ENCODE results near the gene GRIN3B. TPM values are rescaled to one million over a fixed set of nuclear protein-coding genes. Genes with fewer than 3 reads are reported as not detected.

Gene GRIN3B
- total RNA-seq, 1 donor from 2014 or later: not detected

DNA sequence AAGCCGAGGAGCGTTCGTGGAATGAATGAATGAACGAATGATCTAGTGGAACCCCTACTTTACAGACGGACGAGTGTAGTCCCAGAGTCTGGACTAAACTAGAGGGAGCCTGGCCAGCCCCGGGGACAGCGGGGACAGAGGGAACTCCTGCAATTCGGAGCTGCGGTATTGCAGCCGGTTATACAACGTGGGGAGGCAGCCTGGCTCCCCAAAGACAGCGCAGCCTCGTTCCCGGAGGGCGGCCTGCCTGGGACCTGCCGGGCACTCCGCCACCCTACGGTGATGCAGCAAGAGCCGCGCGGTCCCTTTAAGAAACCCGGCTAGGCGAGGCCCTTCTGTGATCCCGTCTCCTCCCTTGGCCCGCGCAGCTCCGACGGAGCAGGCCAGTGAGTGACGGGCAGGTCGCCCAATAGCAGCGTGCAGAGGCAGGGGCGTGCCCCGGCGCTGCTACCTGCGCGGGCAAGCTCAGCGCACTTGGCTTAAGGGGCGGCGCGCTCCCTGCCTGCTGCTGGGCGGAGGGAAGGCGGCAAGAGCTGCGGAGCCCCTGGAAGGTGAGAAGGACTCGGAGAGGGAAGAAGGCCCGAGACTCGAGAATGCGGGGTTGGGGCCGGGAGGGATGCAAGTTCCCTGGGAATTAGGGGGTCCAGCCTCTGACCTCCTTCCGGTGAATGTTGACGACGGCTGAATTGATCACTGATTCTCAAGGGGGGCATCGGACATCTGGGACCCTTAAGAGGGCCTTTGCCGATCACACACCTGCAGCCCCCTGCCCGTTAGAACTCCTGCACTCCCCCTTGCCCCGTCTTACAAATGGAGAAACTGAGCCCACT is 39.6 kb downstream of the GRIN3B start, which contains the start of gene ABCA7:
TSS of gene ABCA7 (plus strand) at position 462 of the 830 bp plus-strand sequence. CDS start 1,255 bp downstream, outside the sequence.
- DNase-seq (ENCODE audit: low spot score): peak; percentile 100
- ATAC-seq: peak; percentile 93

DNA sequence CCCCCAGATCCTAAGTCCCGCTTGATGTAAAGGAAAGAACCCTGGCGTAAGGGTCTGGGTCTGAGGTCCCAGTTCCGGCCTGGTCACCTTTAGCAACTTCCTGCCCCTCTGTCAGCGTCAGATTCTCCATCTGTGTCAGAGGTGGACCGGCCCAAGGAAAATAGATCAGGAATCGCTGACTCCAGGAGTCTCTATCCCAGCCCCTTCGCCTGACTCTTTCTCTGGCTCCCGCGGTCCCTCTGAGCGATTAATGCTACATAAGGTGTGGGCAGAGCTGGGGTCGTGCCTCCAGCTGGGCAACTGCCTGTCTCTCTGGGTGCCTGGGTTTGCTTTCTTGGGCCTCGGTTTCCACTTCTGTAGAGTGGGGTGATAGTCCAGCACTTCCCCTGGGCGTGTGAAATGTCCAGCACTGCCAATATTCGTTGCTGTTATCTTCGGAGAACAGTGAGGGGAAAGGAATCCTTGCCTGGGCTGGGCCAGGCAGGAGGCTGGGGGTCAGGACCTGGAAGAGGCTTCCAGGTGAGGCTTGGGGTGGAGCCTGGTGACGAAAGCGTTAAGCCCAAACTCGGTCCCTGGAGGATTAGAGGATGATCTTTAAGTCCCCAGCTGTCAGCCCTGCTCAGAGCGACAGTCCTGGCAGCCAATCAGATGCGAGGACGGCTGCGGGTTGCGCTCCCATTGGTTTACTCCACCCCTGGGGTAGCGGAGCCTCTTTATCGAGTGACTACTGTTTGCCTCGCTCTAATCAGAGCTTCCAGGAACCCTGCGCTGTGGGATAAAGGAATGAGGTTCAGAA is 40.5 kb downstream of the GRIN3B start:
- peak; percentile 92 for DNase-seq (ENCODE audit: low spot score)
- peak; percentile 72 for ATAC-seq

DNA sequence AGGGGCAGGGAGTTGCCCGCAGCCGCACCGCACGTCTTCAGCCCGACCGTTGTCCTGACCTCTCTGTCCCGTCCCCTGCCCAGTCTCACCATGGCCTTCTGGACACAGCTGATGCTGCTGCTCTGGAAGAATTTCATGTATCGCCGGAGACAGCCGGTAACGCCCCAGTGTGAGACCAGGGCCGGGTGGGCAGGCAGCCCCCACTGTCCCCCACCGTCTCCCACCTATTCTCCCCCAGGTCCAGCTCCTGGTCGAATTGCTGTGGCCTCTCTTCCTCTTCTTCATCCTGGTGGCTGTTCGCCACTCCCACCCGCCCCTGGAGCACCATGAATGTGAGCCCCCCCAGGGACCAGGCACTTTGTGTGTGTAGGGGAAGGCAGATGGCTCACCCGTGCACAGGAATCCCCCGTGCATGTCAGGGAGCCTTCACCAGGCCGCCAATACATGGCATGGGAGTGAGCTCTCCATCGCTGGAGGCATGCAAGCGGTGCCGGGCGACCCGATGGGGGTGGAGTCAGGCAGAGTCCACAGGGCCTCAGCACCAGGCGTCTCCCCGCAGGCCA is 41.1 kb downstream of the GRIN3B start:
- ATAC-seq (no peak), DNase-seq (ENCODE audit: low spot score) (no peak)

DNA sequence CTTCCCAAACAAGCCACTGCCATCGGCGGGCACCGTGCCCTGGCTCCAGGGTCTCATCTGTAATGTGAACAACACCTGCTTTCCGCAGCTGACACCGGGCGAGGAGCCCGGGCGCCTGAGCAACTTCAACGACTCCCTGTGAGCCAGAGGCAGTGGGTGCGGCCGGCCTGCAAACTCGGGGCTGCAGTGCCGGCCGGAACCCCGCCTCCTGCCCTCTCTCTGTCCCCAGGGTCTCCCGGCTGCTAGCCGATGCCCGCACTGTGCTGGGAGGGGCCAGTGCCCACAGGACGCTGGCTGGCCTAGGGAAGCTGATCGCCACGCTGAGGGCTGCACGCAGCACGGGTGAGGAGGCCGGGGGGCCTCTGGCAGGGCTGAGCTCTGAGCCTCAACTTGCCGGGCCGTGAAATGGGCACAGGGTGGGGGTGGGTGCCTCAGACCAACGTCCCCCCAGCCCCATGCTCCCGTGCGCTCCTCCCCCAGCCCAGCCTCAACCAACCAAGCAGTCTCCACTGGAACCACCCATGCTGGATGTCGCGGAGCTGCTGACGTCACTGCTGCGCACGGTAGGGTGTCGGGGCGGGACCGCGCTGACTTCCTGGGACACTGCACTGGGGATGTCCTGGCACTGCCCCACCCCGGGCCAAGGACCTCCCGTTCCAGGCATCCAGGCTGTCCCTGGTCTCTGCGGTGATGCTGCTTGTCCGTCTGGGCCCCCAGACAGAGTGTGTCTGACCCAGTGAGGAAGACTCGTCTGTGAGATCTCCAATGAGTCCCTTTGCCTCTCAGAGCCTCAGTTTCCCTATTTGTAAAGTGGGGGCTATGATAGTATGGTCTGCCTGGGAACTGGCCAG is 41.8 kb downstream of the GRIN3B start:
- DNase-seq (ENCODE audit: low spot score) (no peak), ATAC-seq (no peak)

DNA sequence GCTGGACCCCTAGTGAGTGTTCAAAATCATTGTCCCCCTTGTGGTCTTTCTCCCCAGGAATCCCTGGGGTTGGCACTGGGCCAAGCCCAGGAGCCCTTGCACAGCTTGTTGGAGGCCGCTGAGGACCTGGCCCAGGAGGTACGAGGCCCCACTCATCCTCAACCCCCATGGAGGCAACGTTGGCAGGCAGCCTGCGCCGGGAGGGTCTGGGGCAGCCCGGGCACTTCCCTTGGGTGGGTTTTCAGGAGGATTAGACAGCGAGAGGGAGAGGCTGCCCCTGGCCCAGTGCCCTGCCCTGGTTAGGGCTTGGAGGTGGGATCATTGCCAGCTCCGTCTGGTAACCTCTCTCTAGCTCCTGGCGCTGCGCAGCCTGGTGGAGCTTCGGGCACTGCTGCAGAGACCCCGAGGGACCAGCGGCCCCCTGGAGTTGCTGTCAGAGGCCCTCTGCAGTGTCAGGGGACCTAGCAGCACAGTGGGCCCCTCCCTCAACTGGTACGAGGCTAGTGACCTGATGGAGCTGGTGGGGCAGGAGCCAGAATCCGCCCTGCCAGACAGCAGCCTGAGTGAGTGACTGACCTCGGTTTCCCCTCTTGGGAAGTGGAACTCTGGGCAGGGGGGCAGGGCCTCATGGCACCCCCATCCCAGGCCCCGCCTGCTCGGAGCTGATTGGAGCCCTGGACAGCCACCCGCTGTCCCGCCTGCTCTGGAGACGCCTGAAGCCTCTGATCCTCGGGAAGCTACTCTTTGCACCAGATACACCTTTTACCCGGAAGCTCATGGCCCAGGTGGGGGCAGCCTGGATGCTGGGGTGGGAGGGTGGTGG is 42.7 kb downstream of the GRIN3B start:
- no peak for DNase-seq (ENCODE audit: low spot score)
- no peak for ATAC-seq

DNA sequence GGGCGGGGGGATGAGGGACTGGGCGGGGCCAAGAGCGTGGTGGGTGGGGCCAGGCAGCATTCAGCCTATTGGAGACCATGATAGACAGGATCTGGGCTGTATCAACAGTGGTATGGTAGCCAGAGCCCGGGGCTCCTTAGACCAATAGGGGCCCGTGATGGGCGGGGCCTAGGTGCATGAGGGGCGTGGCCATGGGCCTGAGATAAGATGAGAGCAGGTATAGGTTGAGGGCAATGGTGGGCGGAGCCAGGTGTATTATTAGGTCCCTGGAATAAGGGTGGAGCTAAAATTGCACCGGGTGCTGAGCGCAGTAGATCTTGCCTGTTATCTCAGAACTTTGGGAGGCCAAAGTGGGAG is 45.0 kb downstream of the GRIN3B start:
- no peak for DNase-seq (ENCODE audit: low spot score)

DNA sequence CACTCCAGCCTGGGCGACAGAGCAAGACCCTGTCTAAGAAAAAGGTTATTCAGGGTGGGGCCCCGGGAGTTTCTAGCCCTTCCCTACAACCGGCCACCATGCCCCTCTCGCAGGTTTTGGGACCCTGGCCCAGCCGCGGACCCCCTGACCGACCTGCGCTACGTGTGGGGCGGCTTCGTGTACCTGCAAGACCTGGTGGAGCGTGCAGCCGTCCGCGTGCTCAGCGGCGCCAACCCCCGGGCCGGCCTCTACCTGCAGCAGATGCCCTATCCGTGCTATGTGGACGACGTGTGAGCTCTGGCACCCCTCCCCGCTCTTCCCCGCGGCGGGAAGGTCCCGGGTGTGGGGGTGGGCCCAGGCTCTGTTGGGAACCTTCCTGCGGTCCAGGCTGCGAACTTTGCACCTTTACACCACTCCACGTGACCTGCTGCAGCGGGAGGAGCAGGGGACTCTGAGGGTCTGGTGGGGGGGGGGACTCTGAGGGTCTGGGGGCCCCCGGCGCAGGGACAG is 46.0 kb downstream of the GRIN3B start:
- no peak for ATAC-seq
- DNase-seq (ENCODE audit: low spot score): peak; percentile 46

More for the DNA sequence above, 45.0 kb downstream of the GRIN3B start:
- ATAC-seq: no peak

DNA sequence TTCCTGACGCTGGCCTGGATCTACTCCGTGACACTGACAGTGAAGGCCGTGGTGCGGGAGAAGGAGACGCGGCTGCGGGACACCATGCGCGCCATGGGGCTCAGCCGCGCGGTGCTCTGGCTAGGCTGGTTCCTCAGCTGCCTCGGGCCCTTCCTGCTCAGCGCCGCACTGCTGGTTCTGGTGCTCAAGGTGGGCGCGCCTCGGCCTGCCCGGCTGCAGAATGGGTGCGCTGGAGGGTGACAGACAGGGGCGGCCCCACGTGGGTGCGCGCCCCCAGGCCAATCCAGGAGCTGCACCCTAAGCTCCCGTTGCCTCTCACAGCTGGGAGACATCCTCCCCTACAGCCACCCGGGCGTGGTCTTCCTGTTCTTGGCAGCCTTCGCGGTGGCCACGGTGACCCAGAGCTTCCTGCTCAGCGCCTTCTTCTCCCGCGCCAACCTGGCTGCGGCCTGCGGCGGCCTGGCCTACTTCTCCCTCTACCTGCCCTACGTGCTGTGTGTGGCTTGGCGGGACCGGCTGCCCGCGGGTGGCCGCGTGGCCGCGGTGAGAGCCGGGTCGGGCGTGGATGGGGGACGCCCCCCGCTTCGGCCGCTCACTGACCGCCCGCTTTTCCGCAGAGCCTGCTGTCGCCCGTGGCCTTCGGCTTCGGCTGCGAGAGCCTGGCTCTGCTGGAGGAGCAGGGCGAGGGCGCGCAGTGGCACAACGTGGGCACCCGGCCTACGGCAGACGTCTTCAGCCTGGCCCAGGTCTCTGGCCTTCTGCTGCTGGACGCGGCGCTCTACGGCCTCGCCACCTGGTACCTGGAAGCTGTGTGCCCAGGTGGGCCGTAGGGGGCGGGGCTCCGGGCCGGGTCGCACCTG is 46.8 kb downstream of the GRIN3B start:
- ATAC-seq (no peak), DNase-seq (ENCODE audit: low spot score) (peak; percentile 48)

DNA sequence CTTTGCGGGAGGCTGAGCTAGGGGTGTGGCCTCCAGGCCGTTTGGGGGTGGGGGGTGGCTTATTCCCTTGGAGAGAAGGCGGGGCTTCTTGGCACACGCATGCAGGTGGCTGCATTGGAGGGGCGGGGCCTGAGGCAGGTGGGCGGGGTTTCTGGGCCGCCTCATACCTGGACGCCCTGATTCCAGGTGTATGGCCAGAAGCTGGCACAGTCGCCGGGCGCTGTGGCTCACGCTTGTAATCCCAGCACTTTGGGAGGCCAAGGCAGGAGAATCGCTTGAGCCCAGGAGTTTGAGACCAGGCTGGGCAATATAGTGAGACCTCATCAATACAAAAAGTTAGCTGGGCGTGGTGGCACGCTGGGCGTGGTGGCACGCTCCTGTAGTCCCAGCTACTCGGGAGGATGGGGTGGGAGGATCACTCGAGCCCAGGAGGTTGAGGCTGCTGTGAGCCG is 47.5 kb downstream of the GRIN3B start:
- DNase-seq (ENCODE audit: low spot score): no peak
- ATAC-seq: no peak

DNA sequence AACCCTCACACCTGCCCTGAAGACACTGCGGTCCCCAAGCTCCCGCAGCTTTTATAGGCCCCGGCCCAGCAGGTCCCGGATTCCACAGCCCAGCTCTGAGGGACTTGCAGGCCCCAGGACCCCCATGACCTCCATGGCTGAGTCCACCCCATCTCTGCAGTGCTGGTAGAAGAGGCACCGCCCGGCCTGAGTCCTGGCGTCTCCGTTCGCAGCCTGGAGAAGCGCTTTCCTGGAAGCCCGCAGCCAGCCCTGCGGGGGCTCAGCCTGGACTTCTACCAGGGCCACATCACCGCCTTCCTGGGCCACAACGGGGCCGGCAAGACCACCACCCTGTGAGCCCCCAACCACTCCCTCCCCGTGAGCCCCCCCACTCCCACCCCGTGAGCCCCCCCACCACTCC is 48.9 kb downstream of the GRIN3B start:
- DNase-seq (ENCODE audit: low spot score): no peak
- ATAC-seq: no peak

DNA sequence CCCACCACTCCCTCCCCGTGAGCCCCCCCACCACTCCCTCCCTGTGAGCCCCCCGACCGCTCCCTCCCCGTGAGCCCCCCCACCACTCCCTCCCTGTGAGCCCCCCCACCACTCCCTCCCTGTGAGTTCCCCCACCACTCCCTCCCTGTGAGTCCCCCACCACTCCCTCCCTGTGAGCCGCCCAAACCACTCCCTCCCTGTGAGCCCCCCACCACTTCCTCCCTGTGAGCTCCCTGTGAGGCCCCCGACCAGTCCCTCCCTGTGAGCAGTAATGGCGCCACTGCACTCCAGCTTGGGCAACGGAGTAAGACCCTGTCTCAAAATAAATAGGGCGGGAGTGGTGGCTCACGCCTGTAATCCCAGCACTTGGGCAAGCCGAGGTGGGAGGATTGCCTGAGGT is 49.6 kb downstream of the GRIN3B start:
- no peak for DNase-seq (ENCODE audit: low spot score)
- no peak for ATAC-seq

DNA sequence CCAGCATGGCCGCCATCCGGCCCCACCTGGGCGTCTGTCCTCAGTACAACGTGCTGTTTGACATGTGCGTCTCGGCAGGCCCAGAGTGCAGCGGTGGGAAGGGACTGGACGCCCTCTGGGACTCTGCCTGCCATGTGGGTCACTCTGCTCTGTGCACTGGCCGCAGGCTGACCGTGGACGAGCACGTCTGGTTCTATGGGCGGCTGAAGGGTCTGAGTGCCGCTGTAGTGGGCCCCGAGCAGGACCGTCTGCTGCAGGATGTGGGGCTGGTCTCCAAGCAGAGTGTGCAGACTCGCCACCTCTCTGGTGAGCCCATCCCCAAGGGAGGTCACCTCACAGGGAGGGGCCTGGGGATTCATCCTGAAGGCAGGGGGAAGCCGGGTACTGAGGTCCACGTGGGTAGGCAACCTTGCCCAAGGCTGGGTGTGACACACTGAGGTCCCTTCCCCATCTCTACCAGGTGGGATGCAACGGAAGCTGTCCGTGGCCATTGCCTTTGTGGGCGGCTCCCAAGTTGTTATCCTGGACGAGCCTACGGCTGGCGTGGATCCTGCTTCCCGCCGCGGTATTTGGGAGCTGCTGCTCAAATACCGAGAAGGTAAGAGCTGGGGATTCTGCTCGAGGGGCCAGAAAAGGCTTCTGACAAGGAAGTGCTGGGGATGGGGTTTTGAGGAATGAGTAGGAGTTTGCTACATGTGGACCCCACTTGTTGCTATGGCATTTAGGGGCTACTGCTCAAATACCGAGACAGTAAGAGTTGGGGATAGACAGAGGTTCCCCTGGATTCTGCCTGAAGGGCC is 51.0 kb downstream of the GRIN3B start:
- DNase-seq (ENCODE audit: low spot score) (no peak), ATAC-seq (no peak)

DNA sequence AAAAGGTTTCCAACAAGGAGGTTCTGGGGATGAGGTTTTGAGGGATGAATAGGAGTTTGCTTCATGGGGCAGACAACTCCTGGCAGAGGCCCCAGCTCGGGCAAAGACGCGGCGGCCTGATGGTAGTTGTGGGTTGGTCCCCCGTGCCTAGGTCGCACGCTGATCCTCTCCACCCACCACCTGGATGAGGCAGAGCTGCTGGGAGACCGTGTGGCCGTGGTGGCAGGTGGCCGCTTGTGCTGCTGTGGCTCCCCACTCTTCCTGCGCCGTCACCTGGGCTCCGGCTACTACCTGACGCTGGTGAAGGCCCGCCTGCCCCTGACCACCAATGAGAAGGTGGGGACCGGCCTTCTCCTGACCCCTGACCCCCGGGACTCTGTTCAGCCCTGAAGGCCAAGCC is 51.6 kb downstream of the GRIN3B start:
- DNase-seq (ENCODE audit: low spot score) (no peak), ATAC-seq (no peak)

DNA sequence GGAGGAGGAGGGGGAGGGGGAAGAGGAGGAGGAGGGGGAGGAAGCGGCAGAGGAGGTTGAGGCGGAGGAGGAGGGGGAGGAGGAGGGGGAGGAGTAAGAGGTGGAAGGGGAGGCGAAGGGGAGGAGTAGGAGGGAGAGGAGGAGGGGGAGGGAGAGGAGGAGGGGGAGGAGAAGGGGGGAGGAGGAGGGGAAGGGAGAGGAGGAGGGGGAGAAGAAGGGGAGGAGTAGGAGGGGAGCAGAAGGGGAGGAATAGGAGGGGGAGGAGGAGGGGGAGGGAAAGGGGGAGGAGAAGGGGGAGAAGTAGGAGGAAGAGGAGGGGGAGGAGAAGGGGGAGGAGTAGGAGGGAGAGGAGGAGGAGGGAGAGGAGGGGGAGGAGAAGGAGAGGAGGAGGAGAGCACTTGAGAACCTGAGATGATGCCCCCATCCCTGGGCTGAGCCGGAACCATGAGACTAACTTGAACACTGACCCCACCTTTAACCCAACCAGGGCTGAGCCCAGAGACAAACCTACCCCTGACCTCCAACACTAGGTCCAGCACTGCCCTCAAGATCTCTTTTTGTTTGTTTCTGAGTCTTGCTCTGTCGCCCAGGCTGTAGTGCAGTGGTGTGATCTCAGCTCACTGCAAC is 52.2 kb downstream of the GRIN3B start:
- DNase-seq (ENCODE audit: low spot score) (no peak), ATAC-seq (no peak)

DNA sequence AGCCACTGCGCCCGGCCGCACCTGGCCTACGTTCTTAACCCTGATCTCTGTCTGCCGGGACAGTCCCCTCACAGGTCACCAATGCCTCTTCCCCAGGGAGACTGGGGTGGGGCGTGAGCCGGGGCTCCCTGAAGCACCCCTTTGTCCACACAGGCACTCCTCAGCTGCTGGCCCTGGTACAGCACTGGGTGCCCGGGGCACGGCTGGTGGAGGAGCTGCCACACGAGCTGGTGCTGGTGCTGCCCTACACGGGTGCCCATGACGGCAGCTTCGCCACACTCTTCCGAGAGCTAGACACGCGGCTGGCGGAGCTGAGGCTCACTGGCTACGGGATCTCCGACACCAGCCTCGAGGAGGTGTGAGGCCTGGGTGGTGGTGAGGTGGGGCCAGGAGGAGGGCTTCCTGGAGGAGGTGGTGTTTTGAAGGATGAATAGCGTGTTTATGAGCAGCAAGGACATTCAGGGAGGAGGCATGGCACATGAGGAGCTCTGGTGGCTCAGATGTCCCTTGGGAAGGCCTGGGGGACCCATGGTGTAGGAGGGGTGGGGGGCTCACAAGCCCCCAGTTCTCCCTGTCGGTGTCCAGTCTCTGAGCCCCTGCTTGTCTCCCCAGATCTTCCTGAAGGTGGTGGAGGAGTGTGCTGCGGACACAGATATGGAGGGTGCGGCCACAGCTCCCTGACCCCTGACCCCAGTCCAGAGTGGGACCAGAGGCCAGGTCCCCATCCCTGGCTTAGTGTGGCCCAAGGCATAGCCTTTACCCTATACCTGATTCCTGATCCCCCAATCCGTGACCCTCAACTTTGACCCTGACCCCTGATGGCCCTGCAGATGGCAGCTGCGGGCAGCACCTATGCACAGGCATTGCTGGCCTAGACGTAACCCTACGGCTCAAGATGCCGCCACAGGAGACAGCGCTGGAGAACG is 53.2 kb downstream of the GRIN3B start:
- DNase-seq (ENCODE audit: low spot score) (no peak), ATAC-seq (no peak)

All from left lobe of liver (tissue), 2 donors.